GM18868 (cell line): ENCODE data around the gene CHD6.
"Not testable (repeated sequence)": the region's sequence is repeated elsewhere in the genome, so short reads cannot be mapped to it uniquely, and the experiment has no call there.

Source experiments
- ATAC-seq: cut with Tn5 transposase; IDR thresholded peaks from one replicate; pipeline ENCODE4 v1.9.1; 2021; ENCODE audit warnings: mild to moderate bottlenecking, moderate library complexity; ENCODE audit not compliant: unreplicated experiment

Gene CHD6

GRCh38 chr20:41544472-41544871 lies 73.7 kb downstream of the CHD6 start:
- no peak for ATAC-seq

- ATAC-seq: no peak
Measured at GRCh38 chr20:41540918-41541317, 77.3 kb downstream of the CHD6 start.

GRCh38 chr20:41540459-41540858 lies 77.7 kb downstream of the CHD6 start:
- ATAC-seq: no peak

GRCh38 chr20:41538810-41539596 lies 79.2 kb downstream of the CHD6 start:
- ATAC-seq: no peak

GRCh38 chr20:41537865-41538264 lies 80.3 kb downstream of the CHD6 start:
- ATAC-seq: no peak

GRCh38 chr20:41535551-41535950 lies 82.6 kb downstream of the CHD6 start:
- ATAC-seq: not testable (repeated sequence)

GRCh38 chr20:41534842-41535241 lies 83.3 kb downstream of the CHD6 start:
- no peak for ATAC-seq

GRCh38 chr20:41534170-41534569 lies 84.0 kb downstream of the CHD6 start:
- ATAC-seq: no peak

GRCh38 chr20:41533537-41534136 lies 84.5 kb downstream of the CHD6 start:
- ATAC-seq: no peak

- ATAC-seq: no peak
Measured at GRCh38 chr20:41532935-41533334, 85.2 kb downstream of the CHD6 start.

GRCh38 chr20:41531518-41532275 lies 86.5 kb downstream of the CHD6 start:
- ATAC-seq: no peak

GRCh38 chr20:41530923-41531322 lies 87.3 kb downstream of the CHD6 start:
- ATAC-seq: no peak

GRCh38 chr20:41526327-41526726 lies 91.8 kb downstream of the CHD6 start:
- no peak for ATAC-seq

GRCh38 chr20:41524980-41525613 lies 93.1 kb downstream of the CHD6 start:
- ATAC-seq: no peak

- ATAC-seq: no peak
Measured at GRCh38 chr20:41523857-41524256, 94.3 kb downstream of the CHD6 start.

- no peak for ATAC-seq
Measured at GRCh38 chr20:41513829-41514228, 104.3 kb downstream of the CHD6 start.

- no peak for ATAC-seq
Measured at GRCh38 chr20:41512624-41513023, 105.6 kb downstream of the CHD6 start.

- ATAC-seq: no peak
Measured at GRCh38 chr20:41510847-41511450, 107.2 kb downstream of the CHD6 start.

- no peak for ATAC-seq
Measured at GRCh38 chr20:41510224-41510623, 108.0 kb downstream of the CHD6 start.

GRCh38 chr20:41509316-41510200 lies 108.6 kb downstream of the CHD6 start:
- ATAC-seq: no peak
